Fibroblast of lung (primary cell): Measurements from ENCODE around the gene JARID2. TPM values are rescaled to one million over a fixed set of nuclear protein-coding genes. Genes with fewer than 3 reads are reported as not detected.

ENCODE experiments used
- DNase-seq, 2 donors: peaks; one replicate each; pipeline versions ENCODE4 v3.0.0 to v3.0.0-alpha.2; 2010; ENCODE audit warnings: low read depth in 2 of 2
- H2AFZ ChIP-seq: 2 replicates; pipeline ENCODE4 v1.5.1; 2012; ENCODE audit warnings: low read length, control low read depth, inconsistent platforms
- H3K27ac ChIP-seq: 2 replicates; pipeline ENCODE4 v1.5.1; 2011; ENCODE audit warnings: low read length, control low read depth; ENCODE audit not compliant: insufficient read depth
- H3K27me3 ChIP-seq: 2 replicates; pipeline ENCODE4 v1.5.1; 2011; ENCODE audit warnings: mild to moderate bottlenecking, low read length; ENCODE audit not compliant: control insufficient read depth, insufficient read depth
- H3K36me3 ChIP-seq: 2 replicates; pipeline ENCODE4 v1.5.1; 2011; ENCODE audit warnings: low read length; ENCODE audit not compliant: control insufficient read depth, insufficient read depth
- H3K4me1 ChIP-seq: 2 replicates; pipeline ENCODE4 v1.5.1; 2011; ENCODE audit warnings: low read length; ENCODE audit not compliant: control insufficient read depth, insufficient read depth; ENCODE audit errors: extremely low read depth
- H3K4me2 ChIP-seq: 2 replicates; pipeline ENCODE4 v1.5.1; 2011; ENCODE audit warnings: low read length, control low read depth; ENCODE audit not compliant: insufficient read depth; ENCODE audit errors: extremely low read depth
- H3K4me3 ChIP-seq, 4 experiments: fragments of 200-600 bp in 1 of 4; sonication (generic) in 1 of 4; replicated peaks in 1 of 4; 2 replicates each; pipeline ENCODE4 v1.5.1; 2011 to 2016; ENCODE audit warnings: low read length in 4 of 4, low read depth in 3 of 4, mild to moderate bottlenecking in 3 of 4, control low read depth in 2 of 4, inconsistent platforms in 1 of 4, mixed read lengths in 1 of 4; ENCODE audit not compliant: insufficient read depth in 1 of 4; ENCODE audit errors: control extremely low read depth in 1 of 4
- H3K79me2 ChIP-seq: 2 replicates; pipeline ENCODE4 v1.5.1; 2012; ENCODE audit warnings: mild to moderate bottlenecking, low read length, inconsistent platforms; ENCODE audit not compliant: control insufficient read depth, insufficient read depth
- H3K9ac ChIP-seq: 2 replicates; pipeline ENCODE4 v1.5.1; 2011; ENCODE audit warnings: mild to moderate bottlenecking, low read length, control low read depth; ENCODE audit not compliant: insufficient read depth
- H3K9me3 ChIP-seq: 2 replicates; pipeline ENCODE4 v1.5.1; 2012; ENCODE audit warnings: low read depth, low read length; ENCODE audit not compliant: control insufficient read depth, insufficient read depth
- H4K20me1 ChIP-seq: 2 replicates; pipeline ENCODE4 v1.5.1; 2011; ENCODE audit warnings: low read length; ENCODE audit not compliant: control insufficient read depth, insufficient read depth; ENCODE audit errors: extremely low read depth
- CTCF ChIP-seq, 2 donors: IDR thresholded peaks in 1 of 2; conservative IDR thresholded peaks in 1 of 2; 1 replicate in 1 of 2; 2 replicates in 1 of 2; pipeline ENCODE4 v1.5.1; 2011 to 2012; ENCODE audit warnings: low read length in 2 of 2, control low read depth in 1 of 2, inconsistent platforms in 1 of 2, low read depth in 1 of 2, mild to moderate bottlenecking in 1 of 2
- EZH2 ChIP-seq: IDR thresholded peaks from 2 replicates; pipeline ENCODE4 v1.5.1; 2012; ENCODE audit warnings: low read length, control low read depth, mild to moderate bottlenecking; ENCODE audit errors: missing control alignments
- polyA plus RNA-seq, 2 donors: library from polyadenylated mRNA; depleted of rRNA in 1 of 2; stranded (reverse) in 1 of 2; unstranded in 1 of 2; fragments of >200 nt; gene quantifications; 2 replicates each; pipeline ENCODE4 v1.2.1, GENCODE V29; 2011 to 2012; ENCODE audit warnings: missing spikeins in 1 of 2
- total RNA-seq: library from RNA; depleted of rRNA; stranded (reverse); fragments of >200 nt; gene quantifications from 2 replicates; pipeline ENCODE4 v1.2.1, GENCODE V29; 2014

Gene JARID2
- total and polyA plus RNA-seq, 2 donors (not counting 1 experiment from before 2014, with no cell fraction given) = 5.0 to 8.2 TPM

GRCh38 chr6:15313367-15313766 is 67.5 kb downstream of the JARID2 start:
- no peak overlapping the region for H3K4me2 ChIP-seq
- no peak overlapping the region for H2AFZ ChIP-seq
- H3K4me1 ChIP-seq = peaks cover 16% of the 10 kb centered on the region
- no peaks in the 10 kb centered on the region for H3K27me3 ChIP-seq
- H3K36me3 ChIP-seq = no peaks in the 10 kb centered on the region
- peaks cover 21% of the 10 kb centered on the region for H3K79me2 ChIP-seq
- no peak overlapping the region for H3K27ac ChIP-seq
- no peak overlapping the region for H3K9ac ChIP-seq
- TF ChIP-seq CTCF (conservative IDR thresholded peaks at IDR 0.05 in 1 of 2, IDR thresholded peaks at IDR 0.05 in 1 of 2; ENCODE audit: low read depth in 1 of 2, low read length in 2 of 2) (no peak), EZH2 (no peak)
- H4K20me1 ChIP-seq = no peaks in the 10 kb centered on the region
- no peak for DNase-seq
- no peaks in the 10 kb centered on the region for H3K9me3 ChIP-seq
- no peak overlapping the region for H3K4me3 ChIP-seq

GRCh38 chr6:15316754-15317153 is 70.9 kb downstream of the JARID2 start:
- no peak for TF ChIP-seq EZH2
- TF ChIP-seq CTCF (conservative IDR thresholded peaks at IDR 0.05 in 1 of 2, IDR thresholded peaks at IDR 0.05 in 1 of 2; ENCODE audit: low read depth in 1 of 2, low read length in 2 of 2) = no peak
- no peak for DNase-seq
- Histone ChIP-seq H2AFZ (no peak overlapping the region), H4K20me1 (no peaks in the 10 kb centered on the region), H3K4me1 (peaks cover 3% of the 10 kb centered on the region), H3K27me3 (no peaks in the 10 kb centered on the region), H3K9me3 (no peaks in the 10 kb centered on the region), H3K4me3 (no peak overlapping the region), H3K9ac (no peak overlapping the region), H3K27ac (no peak overlapping the region), H3K36me3 (no peaks in the 10 kb centered on the region), H3K4me2 (no peak overlapping the region), H3K79me2 (peaks cover 16% of the 10 kb centered on the region)

- no peak for DNase-seq
- no peak for TF ChIP-seq EZH2
- TF ChIP-seq CTCF (conservative IDR thresholded peaks at IDR 0.05 in 1 of 2, IDR thresholded peaks at IDR 0.05 in 1 of 2; ENCODE audit: low read depth in 1 of 2, low read length in 2 of 2) = no peak
- H3K9me3 ChIP-seq = no peaks in the 10 kb centered on the region
- no peak overlapping the region for H3K27ac ChIP-seq
- H3K4me1 ChIP-seq = peaks cover 6% of the 10 kb centered on the region
- H3K36me3 ChIP-seq = no peaks in the 10 kb centered on the region
- H2AFZ ChIP-seq = no peak overlapping the region
- no peaks in the 10 kb centered on the region for H3K27me3 ChIP-seq
- peaks cover 19% of the 10 kb centered on the region for H3K79me2 ChIP-seq
- no peaks in the 10 kb centered on the region for H4K20me1 ChIP-seq
- no peak overlapping the region for H3K4me3 ChIP-seq
- H3K9ac ChIP-seq = no peak overlapping the region
- no peak overlapping the region for H3K4me2 ChIP-seq
Measured at GRCh38 chr6:15317251-15317650, 71.4 kb downstream of the JARID2 start.
